Anterior cingulate cortex (tissue), 58 donors: ENCODE results near the gene PDCL2.

Experiments used
- DNase-seq, 58 donors: peaks; one replicate each; lab custom pipeline; 2025; lab: John Stamatoyannopoulos, UW

PDCL2 gene

DNA sequence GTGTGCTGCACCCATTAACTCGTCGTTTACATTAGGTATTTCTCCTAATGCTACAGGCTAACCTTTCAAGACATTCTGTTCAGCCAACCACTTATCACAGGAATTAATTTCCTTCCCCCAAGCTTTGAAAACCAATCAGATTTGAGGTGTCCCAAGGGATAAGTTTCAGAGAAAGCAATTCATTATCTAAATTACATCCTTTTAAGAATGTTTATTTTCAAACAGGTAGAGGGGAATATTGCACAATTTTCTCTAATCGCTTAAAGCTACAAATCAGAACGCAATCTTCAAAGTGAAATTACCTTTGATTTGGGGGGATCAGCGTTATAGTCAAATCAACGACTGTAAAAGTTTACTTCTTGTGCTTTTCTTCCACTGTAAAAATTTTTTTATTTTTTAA is 46.9 kb downstream of the PDCL2 start:
- DNase-seq, result no peak

DNA sequence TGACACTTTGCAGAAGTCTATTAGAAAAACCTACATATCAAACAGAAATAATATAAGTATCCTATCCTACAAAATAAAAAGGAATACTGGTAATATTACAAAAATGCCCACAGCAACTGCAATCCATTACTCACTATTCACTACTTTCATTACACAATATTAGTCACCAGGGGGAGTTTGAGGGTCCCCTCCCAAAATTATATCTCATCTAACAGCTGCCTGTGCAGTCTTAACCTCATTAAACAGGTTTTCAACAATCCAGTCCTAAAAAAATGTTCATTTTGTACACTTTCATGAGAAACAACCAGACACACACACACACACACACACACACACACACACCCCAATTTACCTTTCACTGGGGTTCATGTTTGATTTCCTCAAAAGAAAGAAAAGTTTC is 48.2 kb downstream of the PDCL2 start:
- DNase-seq, result no peak

DNA sequence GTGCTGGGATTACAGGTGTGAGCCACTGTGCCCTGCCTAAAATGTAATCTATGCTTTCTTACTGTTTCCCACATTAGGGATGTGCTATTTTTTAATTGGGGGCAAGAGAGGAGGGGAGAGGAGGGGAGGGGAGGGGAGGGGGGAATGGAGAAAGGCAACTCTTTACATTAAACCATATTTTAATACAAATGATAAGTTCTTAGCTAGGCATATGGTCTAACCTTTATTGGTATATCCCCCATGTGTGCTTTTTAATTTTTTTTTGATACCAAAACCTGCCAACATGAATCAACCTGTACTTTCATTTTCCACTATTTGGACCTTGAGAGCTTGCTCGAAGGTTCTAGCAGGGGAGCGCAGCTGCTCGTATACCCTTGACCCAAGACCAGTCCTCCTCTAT is 51.8 kb downstream of the PDCL2 start:
- no peak for DNase-seq

DNA sequence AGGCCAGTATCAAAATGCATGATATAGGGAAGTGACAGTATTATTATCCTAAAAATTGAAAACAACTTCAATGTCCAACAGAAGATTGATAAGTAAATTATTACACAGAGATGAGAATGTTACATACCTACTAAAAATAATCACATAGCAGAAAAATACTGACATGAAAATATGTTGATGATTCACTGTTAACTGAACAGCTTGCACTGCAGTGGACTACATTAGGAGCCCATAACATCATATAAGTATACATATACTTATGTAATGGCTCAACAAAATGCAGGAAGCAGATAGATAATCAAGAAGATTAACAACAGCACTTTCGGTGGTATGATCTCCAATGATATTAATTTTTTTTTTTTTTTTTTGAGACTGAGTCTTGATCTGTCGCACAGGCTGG is 52.4 kb downstream of the PDCL2 start:
- DNase-seq, result no peak

DNA sequence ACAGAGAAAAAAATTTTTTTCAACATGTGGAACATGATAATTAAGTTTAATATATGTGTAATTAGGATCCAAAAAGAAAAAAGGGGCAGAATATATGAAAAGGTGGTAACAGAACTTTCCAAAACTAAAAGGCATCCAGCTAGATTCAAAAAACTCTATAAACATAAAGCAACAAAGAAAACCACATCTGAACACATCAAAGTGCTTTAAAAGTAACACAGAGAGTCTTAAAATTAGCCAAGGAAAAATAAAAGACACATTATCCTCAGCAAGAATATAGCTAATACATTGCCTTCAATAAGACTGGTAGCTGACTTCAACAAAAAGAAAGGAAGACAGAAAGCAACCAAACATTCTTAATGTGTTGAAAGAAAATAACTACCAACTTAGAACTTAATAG is 53.5 kb downstream of the PDCL2 start:
- DNase-seq, result no peak

DNA sequence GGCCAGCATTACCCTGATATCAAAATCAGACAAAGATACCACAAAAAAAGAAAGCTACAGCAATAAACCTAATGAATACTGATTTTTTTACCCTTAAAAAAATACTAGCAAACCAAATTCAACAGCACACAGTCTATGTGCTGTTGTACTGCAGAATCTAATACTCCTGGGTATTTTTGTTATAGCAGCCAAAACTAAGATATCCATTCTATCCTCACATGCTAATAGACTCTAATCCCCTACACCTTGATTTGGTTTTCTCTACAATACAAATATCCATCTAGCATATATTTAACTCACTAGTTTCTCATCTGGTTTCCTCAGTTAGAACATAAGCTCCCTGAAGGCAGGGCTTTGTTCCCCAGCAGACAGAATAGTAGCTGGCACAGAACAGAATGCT is 57.7 kb downstream of the PDCL2 start:
- DNase-seq, result no peak

DNA sequence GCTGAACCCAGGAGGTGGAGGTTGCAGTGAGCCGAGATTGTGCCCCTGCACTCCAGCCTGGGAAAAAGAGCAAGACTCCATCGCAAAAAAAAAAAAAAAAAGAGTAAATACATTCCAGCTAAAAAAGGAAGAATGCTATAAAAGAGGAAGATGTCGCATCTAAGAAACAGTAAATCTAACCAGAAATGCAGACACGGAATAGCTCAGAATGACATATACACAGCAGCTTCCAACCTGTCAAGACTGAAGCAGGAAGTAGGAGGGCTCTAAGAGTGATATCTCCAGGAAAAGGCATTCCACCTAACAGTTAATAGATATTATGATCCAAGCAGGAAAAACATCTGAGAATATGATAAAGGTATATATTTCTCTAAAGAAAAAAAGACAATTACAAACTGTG is 61.4 kb downstream of the PDCL2 start:
- DNase-seq, result no peak

DNA sequence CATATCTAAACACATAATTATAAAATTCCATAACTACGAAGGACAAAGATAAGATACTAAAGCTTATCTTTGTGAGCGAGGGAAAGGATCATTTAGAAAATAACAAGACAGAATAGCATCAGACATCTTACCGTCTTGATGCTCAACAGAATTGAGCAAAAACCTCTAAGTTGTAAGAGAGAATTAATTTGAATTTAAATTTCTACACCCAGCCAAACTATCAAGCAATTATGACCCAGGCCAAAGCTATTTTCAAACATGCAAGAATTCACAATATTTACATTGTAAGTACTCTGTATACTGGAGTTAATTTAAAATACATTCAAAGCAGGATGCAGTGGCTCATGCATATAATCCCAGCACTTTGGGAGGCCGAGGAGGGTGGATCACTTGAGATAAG is 61.9 kb downstream of the PDCL2 start:
- DNase-seq, result no peak

DNA sequence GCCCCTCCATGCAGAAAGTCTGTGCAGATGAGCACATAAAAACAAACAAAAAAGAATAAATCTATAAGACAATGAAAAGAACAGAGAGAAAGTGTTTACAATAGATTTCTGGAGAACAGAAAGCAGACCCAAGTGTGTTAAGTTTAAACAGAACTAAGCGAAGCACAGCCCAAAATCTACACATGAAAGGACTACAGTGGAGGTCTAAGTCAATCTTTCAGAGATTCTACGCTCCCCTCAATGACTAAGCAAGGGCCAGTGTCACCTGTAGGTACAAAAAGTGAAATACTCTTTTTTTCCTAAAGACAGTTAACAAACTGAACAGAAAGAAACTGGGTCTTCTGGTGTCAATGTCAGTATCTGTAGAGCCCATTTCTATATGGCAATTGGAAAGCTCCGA is 63.6 kb downstream of the PDCL2 start:
- no peak for DNase-seq

DNA sequence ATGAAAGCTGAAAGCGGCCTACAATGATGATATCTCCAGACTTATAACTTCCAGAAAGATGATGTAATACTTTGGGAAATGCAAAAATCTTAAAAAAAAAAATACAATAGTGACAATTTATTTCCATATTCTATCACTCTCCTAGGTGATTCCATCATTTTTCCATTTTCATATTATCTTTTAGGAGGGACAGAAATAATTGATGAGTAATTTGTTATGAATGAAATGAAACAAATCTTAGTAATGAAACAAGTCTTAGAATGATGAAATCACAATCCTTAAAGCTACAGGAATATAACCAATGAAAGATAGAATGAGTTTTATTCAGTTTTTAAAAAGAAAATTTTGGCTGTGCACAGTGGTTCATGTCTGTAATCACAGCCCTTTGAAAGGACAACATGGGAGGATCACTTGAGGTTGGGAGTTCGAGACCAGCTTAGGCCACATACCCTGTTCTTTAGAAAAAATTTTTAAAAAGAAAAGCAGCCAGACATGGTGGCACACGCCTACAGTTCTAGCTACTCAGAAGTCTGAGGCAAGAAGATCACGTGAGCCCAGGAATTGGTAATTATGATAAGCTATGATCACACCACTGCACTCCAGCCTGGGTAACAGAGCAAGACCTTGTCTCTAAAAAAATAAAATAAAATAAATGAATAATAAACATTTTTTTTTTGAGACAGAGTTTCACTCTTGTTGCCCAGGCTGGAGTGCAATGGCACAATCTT is 67.0 kb downstream of the PDCL2 start:
- DNase-seq, result no peak

DNA sequence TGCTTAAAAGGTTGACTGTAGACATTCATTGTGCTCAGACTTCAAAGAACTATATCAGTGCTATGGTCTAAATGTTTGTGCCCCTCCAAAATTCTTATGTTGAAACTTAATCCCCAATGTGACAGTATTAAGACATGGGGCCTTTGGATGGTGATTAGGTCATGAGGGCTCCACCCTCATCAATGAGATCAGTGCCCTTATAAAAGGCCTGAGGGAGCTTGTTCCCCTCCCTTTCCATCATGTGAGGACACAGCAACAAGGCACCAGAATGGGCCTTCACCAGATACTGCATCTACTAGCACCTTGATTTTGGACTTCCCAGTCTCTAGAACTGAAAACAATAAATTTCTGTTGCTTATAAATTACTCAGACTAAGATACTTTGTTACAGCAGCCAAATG is 73.6 kb downstream of the PDCL2 start:
- DNase-seq, result no peak

DNA sequence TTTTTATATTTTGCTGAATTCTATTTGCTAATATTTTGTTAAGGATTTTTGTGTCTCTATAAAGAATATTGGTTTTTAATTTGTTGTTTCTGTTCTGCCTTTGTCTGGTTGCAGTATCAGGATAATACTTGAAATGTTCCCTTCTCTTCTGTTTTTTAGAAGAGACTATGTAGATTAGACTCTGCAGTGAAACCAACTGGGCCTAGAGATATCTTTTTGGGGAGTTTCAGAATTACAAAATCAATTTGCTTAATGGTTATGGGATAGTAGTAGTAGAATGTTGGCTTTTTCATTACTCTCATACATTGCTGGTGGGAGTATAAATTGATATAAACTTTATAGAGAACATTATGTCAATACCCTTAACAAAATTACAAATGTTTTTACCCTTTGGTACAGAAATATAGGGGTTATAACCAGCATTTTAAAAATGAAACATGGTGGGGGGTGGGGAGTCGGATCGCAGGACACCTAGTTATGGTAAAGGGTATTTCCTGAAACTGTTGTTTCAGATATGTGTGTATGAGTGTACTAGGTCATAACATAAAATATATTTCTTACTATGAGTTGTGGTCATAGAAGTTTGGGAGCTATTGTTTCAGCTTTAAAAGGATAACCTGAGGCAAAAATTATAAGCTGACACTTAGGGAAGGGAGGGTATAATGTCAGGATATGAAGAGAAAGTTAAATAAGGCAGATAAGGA is 74.4 kb downstream of the PDCL2 start:
- DNase-seq, result no peak

DNA sequence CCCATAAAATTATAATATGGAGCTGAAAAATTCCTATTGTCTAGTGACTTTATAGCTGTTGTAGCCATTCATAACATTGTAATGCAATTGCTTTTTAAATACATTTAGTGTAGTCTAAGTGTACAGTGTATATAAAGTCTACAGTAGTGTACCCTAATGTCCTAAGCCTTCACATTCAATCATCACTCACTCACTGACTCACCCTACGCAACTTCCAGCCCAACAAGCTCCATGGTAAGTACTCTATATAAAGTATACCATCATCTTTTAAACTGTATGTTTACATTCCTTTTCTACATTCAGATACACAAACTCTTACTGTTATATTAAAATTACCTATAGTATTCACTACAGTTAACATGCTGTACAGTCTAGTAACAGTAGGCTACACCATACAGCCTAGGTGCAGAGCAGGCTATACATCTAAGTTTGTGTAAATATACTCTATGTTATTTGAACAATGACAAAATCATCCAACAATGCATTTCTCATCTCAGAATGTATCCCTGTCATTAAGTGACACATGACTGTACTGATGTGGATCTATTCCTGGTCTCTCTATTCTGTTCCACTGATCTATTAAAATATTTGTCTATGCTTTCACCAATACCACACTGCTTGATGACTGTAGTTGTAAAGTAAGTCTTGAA is 79.0 kb downstream of the PDCL2 start:
- DNase-seq, result no peak

DNA sequence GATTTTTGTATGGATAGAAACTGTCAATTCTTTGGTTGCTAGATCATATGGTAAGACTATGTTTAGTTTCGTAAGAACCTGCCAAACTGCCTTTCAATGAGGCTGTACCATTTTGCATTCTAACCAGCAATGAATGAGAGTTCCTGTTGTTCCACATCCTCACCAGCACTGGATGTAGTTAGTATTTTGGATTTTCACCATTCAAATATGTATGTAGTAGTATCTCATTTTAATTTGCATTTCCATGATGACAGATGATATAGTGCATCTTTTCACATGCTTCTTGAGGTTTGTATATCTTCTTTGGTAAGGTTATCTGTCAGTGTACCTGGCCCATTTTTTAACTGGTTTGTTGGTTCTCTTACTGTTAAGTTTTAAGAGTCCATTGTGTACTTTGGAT is 80.0 kb downstream of the PDCL2 start:
- DNase-seq, result no peak

DNA sequence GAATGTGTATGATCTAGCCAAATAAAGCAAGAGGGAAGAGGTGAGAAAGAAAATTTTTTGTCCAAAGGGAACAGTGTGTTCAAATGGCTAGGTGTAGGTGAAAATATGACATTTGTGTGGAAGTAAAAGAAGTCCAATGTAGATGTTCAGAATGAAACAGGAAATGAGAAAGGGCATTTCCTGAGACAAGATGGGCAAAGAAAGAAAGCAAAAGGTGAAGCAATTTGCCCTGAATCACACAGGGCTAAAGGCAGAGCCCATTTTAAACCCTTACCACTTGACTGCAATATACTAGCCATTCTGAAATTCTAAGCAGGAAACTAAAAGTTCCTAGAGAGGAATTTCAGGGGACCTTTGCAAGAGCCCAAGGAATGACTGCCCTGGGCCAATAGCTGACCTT is 81.4 kb downstream of the PDCL2 start:
- DNase-seq, result no peak

DNA sequence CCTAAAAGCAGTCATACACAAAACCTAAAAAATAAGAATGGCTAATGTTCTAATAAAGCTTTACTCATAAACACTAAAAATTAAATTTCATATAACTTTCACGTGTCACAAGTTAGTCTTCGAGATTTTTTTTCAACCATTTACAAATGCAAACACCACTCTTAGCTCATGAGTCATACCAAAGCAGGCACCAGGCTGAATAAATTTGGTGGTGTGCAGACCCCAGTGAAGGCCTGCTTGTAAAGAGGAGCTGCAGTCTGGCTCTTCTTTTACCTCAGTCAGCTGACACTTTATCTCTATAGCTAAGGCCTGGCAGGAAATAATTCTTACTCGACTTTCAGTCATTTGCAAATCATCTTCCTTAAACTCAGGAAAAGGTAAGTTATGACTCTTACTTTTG is 82.8 kb downstream of the PDCL2 start:
- DNase-seq, result no peak

DNA sequence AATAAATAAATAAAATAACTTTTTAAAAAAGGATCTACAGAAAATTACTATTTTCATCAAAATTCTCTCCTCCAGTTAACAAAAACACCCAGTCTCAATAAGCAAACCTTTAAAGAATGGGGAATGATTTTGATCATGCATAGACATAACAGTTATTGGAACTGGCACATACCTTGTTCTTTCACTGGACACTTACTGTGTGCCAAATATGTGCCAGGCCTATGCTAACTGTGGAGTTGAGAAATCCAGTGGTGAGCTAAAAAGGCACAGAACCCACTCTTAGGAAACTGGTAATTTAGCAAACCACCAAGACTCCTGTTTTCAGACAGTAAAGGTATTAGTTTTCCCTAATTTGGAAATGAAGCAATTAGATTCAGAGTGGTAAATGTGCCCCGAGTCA is 84.4 kb downstream of the PDCL2 start:
- DNase-seq, result no peak
